Esophagus squamous epithelium (tissue), 5 donors: ENCODE results near the gene MADD. TPM values are rescaled to one million over a fixed set of nuclear protein-coding genes. Genes with fewer than 3 reads are reported as not detected.
A peak's percentile ranks its signal among the peaks of the same experiment; 100 is the strongest.

Experiments used
- DNase-seq: peaks from one replicate; lab custom pipeline; 2025; lab: John Stamatoyannopoulos, UW
- H3K27ac ChIP-seq, 4 donors: fragments of 200-600 bp; sonication (generic); one replicate each; pipeline ENCODE4 v1.5.1; 2016 to 2019; ENCODE audit warnings: mild to moderate bottlenecking in 1 of 4
- H3K27me3 ChIP-seq, 4 donors: fragments of 200-600 bp; sonication (generic); 1 replicate in 3 of 4; 2 replicates in 1 of 4; pipeline versions ENCODE4 v1.5.1 to v1.6.0; 2017 to 2021; ENCODE audit warnings: antibody characterized with exemption in 1 of 4
- H3K36me3 ChIP-seq, 3 donors: fragments of 200-600 bp; sonication (generic); one replicate each; pipeline ENCODE4 v1.5.1; 2016 to 2019
- H3K4me1 ChIP-seq, 3 donors: fragments of 200-600 bp; sonication (generic); one replicate each; pipeline ENCODE4 v1.5.1; 2017 to 2019
- H3K4me3 ChIP-seq, 4 donors: fragments of 200-600 bp; sonication (generic); 1 replicate in 3 of 4; 2 replicates in 1 of 4; pipeline ENCODE4 v1.5.1; 2016 to 2019; ENCODE audit warnings: mild to moderate bottlenecking in 2 of 4, moderate library complexity in 1 of 4
- H3K9me3 ChIP-seq, 3 donors: fragments of 200-600 bp; sonication (generic); one replicate each; pipeline ENCODE4 v1.5.1; 2016 to 2019
- POLR2A ChIP-seq, 4 donors: fragments of 450-650 bp; IDR thresholded peaks; one replicate each; pipeline ENCODE4 v1.6.1; 2017; ENCODE audit warnings: antibody characterized with exemption in 4 of 4, mild to moderate bottlenecking in 4 of 4, moderate library complexity in 3 of 4
- WGBS, 2 donors: methylation state at CpG; one replicate each; pipeline ENCODE4 v1.1.5; 2018; 5-methylcytosine and 5-hydroxymethylcytosine counted together
- intact Hi-C: fragments of 100-400 bp; cut with DNase I; formaldehyde crosslinking; loops from one replicate; pipeline ENCODE4 v1.15.0; 2022
- total RNA-seq, 4 donors: library from RNA; depleted of rRNA; stranded (reverse); fragments of >200 nt; gene quantifications; one replicate each; pipeline ENCODE4 v1.1.0, GENCODE V29; 2016
- TF ChIP-seq, protein P1 (sequence below), 6 experiments: fragments of 450-650 bp in 4 of 6; fragments of 200-600 bp in 2 of 6; sonication (generic) in 2 of 6; IDR thresholded peaks; one replicate each; pipeline ENCODE4 v1.5.1; 2016 to 2019; ENCODE audit warnings: antibody characterized with exemption in 6 of 6, mild to moderate bottlenecking in 4 of 6, moderate library complexity in 4 of 6
- donor health status: DM: yes; HTN: yes; CAD: no.

MADD gene
- total RNA-seq, 4 donors from 2014 or later = 12.6 to 34.7 (median 15.4) TPM

- TF ChIP-seq POLR2A (IDR thresholded peaks at IDR 0.05) = no peak
- TF ChIP-seq, protein P1, sequence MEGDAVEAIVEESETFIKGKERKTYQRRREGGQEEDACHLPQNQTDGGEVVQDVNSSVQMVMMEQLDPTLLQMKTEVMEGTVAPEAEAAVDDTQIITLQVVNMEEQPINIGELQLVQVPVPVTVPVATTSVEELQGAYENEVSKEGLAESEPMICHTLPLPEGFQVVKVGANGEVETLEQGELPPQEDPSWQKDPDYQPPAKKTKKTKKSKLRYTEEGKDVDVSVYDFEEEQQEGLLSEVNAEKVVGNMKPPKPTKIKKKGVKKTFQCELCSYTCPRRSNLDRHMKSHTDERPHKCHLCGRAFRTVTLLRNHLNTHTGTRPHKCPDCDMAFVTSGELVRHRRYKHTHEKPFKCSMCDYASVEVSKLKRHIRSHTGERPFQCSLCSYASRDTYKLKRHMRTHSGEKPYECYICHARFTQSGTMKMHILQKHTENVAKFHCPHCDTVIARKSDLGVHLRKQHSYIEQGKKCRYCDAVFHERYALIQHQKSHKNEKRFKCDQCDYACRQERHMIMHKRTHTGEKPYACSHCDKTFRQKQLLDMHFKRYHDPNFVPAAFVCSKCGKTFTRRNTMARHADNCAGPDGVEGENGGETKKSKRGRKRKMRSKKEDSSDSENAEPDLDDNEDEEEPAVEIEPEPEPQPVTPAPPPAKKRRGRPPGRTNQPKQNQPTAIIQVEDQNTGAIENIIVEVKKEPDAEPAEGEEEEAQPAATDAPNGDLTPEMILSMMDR (IDR thresholded peaks at IDR 0.05) = no peak
- DNase-seq = no peak
- intact Hi-C loops = loop anchor here (10.0 kb wide), 1 partner anchor 80 kb away; no protein-coding TSS in a partner anchor
- 83 to 85% methylated on average over 6 of the region's 8 CpGs for WGBS, 2 donors
- Histone ChIP-seq H3K9me3 (no peaks in the 10 kb centered on the region), H3K4me3 (peak overlapping the region in 2 of 4 donors; percentile 2 to 55), H3K4me1 (peaks cover 5 to 22% (median 8%) of the 10 kb centered on the region in 3 donors), H3K27ac (no peak overlapping the region), H3K36me3 (no peaks in the 10 kb centered on the region), H3K27me3 (no peaks in the 10 kb centered on the region)
Observed at GRCh38 chr11:47375020-47375419, 105.1 kb downstream of the MADD start.

DNA sequence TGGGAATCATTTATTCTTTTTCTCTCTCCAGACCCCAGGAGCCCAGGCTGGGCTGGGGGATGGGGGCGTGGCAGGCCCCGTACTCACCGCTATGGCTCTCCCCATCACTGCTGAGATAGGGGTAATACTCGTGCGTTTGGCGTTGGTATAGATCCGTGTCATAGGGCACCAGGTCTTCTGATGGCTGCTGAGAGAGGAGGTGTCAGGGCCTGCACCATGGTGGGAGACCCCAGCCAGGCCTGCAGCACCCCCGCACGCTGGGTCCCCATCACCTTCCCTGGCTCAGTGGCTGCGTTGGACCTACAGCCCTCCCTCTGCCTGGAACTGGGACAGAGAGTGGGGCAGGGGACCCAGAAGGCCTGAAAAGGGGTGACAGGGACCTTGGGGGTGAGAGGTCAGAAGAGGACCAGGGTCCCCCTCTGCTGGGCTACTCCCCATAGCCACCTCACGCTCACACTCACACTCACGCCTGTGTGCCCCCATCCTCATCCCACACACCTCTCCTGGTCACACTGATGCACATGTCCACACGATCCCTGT is 105.7 kb downstream of the MADD start:
- no peaks in the 10 kb centered on the region for H3K9me3 ChIP-seq
- peak overlapping the region in 2 of 4 donors; percentile 40 to 55 for H3K4me3 ChIP-seq
- no peaks in the 10 kb centered on the region for H3K36me3 ChIP-seq
- H3K27ac ChIP-seq = no peak overlapping the region
- H3K27me3 ChIP-seq = no peaks in the 10 kb centered on the region
- WGBS, 2 donors = 85 to 87% methylated on average over 8 of the region's 13 CpGs
- DNase-seq = no peak
- intact Hi-C loops = loop anchor here (10.0 kb wide), 1 partner anchor 79 kb away; no protein-coding TSS in a partner anchor
- peaks cover 5 to 22% (median 8%) of the 10 kb centered on the region in 3 donors for H3K4me1 ChIP-seq
- TF ChIP-seq, protein P1 (IDR thresholded peaks at IDR 0.05) = no peak
- TF ChIP-seq POLR2A (IDR thresholded peaks at IDR 0.05) = no peak

GRCh38 chr11:47376107-47376524 is 106.2 kb downstream of the MADD start:
- Histone ChIP-seq H3K27ac (peak overlapping the region in 2 of 4 donors; percentile 77 to 88), H3K9me3 (no peaks in the 10 kb centered on the region), H3K36me3 (no peaks in the 10 kb centered on the region), H3K27me3 (no peaks in the 10 kb centered on the region), H3K4me3 (peak overlapping the region in 3 of 4 donors; percentile 29 to 55 (median 40)), H3K4me1 (peaks cover 5 to 22% (median 8%) of the 10 kb centered on the region in 3 donors)
- WGBS, 2 donors = 62 to 76% methylated on average over 8 of the region's 8 CpGs
- intact Hi-C loops = loop anchor here (10.0 kb wide), 1 partner anchor 79 kb away; no protein-coding TSS in a partner anchor
- TF ChIP-seq POLR2A (IDR thresholded peaks at IDR 0.05) = no peak
- TF ChIP-seq, protein P1 (IDR thresholded peaks at IDR 0.05) = no peak
- DNase-seq = no peak

DNA sequence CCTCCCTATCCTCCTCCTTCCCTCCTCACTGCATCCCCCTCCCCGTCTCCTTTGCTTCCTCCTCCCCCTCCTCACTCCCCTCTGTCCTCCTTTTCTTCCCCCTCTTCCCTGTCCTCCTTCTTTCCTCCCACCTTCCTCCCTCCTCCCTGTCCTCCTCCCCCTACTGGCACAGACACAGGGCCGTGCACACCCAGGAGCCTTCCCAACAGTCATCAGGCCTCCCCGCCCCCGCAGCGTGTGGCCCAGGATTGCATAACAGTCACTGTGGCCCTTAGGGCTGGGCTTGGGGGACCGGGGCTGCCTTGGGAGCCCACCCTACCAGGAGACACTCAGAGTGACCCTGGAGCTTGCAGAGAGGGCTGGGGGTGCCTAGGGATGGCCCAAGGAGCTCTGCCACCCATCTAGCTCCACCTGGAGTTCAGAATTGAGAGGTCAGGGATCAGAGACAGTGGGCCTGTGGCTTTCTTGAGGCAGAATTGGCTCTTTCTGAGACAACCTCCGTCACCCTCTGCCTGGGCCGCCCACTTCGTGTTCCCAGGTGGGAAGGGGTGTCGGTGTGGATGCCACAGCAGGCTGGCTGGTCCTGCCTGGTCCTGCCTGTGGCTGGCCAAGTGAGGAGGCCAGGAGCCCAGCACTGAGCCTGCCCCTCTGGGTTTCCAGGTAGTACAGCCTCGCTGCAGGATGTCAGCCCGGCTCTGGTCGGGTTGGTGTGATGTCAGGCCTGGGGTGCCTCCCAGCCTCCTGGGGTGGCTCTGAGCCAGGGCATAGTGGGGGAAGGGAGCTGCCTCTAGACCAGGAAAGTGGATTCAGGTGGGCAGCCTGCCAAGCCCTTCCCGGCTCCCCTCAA is 106.8 kb downstream of the MADD start:
- WGBS, 2 donors = 50 to 51% methylated on average over 2 to 7 of the region's 14 CpGs

More for the DNA sequence above, 106.8 kb downstream of the MADD start:
- Histone ChIP-seq H3K27me3 (no peaks in the 10 kb centered on the region), H3K9me3 (no peaks in the 10 kb centered on the region), H3K4me3 (peak overlapping the region in 3 of 4 donors; percentile 29 to 55 (median 40)), H3K4me1 (peaks cover 5 to 22% (median 8%) of the 10 kb centered on the region in 3 donors), H3K36me3 (no peaks in the 10 kb centered on the region), H3K27ac (peak overlapping the region; percentile 40 to 88 (median 74))
- intact Hi-C loops = loop anchor here (10.0 kb wide), 1 partner anchor 78 kb away; no protein-coding TSS in a partner anchor
- no peak for DNase-seq
- TF ChIP-seq, protein P1 (IDR thresholded peaks at IDR 0.05) = no peak
- no peak for TF ChIP-seq POLR2A (IDR thresholded peaks at IDR 0.05)
